ENCODE data around the gene RASGRF2.

GRCh38 chr5:81154725-81155124 lies 194.6 kb downstream of the RASGRF2 start:
- no peak for TF ChIP-seq CTCF (conservative IDR thresholded peaks at IDR 0.05)
- no peak for TF ChIP-seq EZH2 (IDR thresholded peaks at IDR 0.05; ENCODE audit: low read depth)
